ENCODE data around the gene NEDD9.

NEDD9 gene

DNA sequence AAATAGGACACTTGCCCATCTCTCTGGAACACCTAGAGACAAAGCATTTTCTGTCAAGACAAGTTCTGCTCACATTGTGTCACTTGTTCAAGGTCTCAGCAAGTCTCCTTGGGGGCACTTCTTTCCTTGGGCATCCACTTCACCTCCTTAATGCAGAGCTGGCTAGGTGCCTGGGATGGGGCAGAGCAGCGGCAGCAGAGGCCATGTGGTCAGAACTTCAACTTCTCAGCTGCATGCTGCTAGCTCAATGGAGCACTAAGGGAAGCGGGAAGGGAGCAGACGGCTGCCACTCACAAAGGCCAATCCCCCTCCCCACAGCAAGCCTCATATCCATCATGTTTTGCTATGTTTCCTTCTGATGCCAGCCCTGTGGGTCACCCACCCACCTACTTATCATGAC, 31.5 kb downstream of the NEDD9 start:
- DNase-seq (ENCODE audit: low read depth), result no peak

GRCh38 chr6:11200356-11200755, 32.1 kb downstream of the NEDD9 start:
- DNase-seq (ENCODE audit: low read depth), result no peak

DNA sequence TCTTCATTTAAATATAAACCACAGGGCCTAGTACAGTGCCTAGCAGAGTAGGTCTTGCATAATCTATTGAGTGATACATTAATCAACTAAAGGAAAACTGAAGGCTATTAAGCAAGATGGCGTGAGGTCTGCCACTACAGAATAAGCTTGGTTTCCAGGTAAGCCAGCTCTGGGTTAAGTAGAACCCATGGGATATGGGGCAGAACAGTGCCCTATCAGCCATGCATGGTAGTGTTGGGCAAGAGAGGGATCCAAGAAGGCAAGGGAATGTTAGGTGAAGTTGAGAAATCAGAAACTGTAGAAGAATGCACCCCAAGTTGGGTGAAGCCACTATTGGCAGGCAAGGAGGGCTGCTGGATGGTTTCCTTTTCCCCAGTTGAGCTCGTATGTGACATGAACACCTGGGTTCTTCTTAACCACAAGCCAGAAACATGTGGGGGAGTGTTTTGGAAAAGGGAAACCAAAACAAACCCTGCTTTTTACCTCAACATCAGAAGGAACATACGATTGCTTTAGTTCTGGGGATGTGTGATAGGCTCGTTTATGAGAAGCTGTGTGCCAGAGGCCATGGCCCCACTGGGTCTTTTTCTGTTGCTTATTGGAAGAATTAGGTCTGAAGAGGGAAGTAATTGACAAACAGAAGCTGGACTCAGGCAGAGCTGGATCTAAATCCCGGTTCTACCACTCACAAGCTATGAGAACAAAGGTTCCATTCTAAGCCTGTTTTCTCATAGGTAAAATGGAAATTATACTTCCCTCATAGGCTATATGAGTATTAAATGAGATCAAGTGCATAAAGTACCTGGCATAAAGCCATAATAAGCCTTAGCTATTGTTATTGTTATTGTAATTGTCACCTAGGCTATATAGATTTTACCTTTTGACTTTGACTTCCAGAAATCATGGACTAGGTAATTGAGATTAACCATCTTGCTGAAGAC, 33.5 kb downstream of the NEDD9 start:
- no peak for DNase-seq (ENCODE audit: low read depth)

DNA sequence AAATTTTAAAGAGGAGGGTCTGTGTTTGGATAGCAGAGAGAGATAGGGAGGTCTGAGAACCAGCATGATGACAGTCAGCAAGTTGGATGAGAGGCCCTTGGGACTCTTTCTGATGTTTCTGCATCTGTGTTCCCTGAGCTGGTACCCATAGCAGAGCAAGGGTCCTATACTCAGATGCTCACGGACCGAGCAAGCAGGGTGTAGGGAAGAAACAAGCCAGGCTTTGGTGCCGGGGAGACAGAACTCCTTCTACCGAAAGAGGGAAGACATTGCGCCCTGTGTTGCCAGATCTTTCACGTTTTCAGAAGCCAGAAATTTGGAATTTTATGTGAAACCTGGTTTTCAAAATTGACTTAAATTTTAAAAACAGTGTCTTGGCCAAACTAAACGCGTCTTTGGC, 34.6 kb downstream of the NEDD9 start:
- no peak for DNase-seq (ENCODE audit: low read depth)

DNA sequence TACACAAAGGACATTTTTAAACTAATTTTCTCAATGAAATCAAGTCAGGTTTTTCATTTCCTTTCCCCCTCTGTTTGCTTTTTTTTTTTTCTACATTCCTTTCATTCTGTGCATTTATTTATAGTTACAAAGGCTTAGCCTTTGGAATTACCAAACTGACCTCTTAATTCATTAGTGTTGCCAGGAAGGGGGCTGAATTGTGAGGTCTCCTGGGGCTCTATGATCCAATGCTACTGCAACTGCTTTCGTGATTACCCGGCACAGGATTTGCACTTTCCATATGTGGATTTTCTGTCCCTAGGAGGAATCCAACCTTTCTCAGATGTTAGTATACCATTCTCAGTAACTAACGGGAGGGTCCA, 35.3 kb downstream of the NEDD9 start:
- no peak for DNase-seq (ENCODE audit: low read depth)

- DNase-seq (ENCODE audit: low read depth), result no peak
Measured at GRCh38 chr6:11196511-11197174, 35.8 kb downstream of the NEDD9 start.

DNA sequence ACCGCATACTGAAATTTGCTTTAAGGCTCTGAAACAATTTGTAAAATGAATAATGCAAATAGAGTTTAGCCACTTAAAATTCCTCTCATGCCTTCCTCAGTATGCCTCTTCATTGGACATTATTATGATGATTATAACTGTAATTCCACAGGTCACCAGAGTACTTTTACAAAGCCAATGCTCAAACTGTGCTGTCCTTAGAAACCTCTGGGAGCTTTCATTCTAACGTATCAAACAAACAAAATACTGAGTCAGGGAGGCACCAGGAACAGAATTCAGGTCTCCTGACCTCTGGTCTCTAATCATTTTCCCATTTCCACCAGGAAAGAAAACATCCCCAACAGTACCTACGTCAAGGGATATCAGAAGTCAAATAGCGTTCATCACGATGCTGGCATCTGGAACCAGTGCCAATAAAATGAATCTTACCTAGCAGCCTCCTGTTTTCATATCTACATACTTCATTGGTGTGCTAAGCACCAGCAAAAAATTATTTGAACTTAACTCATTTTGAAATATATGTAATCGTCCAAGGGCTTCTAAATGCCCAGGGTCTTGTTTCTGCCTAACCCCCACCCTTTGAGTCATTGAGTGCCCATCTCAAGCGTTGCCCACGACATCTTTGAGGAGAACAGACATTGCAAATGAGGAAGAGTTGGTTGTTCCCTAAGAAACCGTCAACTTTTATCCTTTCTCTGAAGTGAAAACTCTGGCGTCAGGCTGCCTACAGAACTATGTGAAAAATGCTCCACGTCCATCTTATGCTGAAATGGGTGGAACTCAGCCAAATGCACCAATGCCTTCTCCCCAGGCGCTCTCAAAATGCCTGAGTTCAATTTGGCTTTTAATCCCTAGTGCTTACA, 37.9 kb downstream of the NEDD9 start:
- no peak for DNase-seq (ENCODE audit: low read depth)

DNA sequence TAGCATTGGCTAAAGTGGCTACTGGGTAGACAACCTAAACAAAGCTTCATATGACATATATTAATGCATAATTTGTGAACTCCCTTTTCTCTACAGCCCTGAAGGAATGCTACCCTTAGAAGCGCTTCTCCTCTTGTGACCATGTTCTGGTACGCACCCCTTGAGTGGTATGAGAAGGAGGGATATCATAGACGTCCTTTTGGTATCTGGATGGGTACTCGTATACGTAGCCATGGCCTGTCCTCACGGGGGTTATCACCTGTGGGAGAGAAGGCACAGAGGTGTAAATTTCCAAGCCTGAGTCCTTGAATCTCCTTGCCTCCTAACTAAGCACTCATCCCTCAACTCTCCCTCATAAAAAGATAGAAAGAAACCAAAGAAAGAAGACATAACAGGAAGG, 39.0 kb downstream of the NEDD9 start:
- DNase-seq (ENCODE audit: low read depth), result no peak

DNA sequence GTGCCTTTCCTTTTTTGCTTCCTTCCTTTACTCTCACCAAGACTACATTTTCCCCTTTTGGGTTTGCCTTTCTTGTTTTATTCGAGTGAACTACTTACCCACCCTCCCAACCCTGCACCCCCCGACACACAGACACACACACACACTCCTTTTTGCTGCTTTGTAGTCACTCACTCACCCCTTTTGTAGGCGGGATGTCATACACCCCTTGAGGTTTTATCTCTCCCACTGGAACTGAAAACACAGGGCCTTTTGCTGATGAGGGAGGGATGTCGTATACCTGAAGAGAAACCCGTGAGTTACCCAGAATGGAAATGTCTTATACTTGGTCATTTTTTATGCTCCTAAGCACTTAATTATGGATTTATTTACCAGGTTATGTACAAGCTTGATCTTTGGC, 40.3 kb downstream of the NEDD9 start:
- no peak for DNase-seq (ENCODE audit: low read depth)

DNA sequence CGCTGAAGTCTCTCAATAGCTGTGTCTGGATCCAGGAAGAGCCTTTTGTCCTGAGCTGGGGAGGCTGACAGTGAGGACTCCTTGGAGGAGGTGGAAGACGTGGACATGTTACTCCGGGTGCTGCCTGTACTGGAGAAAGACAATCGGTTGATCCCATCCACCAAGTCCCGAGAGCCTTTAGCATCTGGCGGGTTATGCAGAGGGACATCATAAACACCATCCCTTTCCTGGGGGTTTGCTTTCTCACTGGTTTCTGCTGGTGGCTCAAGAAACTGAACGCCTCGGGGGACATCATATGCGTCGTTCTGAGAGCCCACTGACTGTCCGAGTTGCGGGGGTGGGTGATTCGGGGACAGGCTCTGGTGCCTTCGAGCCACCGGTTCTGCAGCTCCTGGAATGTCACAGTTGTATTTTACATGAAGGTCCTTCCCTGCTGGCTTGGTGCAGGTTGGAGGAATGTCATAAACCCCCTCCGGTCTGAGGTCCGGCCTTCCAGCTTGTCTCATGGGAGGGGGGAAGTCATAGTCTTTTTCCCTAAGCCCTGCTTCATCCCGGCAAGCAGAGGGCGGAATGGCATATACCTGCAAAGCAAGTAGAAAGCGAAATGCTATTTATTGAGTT, 41.7 kb downstream of the NEDD9 start:
- no peak for DNase-seq (ENCODE audit: low read depth)

GRCh38 chr6:11189865-11190624, 42.4 kb downstream of the NEDD9 start:
- no peak for DNase-seq (ENCODE audit: low read depth)

DNA sequence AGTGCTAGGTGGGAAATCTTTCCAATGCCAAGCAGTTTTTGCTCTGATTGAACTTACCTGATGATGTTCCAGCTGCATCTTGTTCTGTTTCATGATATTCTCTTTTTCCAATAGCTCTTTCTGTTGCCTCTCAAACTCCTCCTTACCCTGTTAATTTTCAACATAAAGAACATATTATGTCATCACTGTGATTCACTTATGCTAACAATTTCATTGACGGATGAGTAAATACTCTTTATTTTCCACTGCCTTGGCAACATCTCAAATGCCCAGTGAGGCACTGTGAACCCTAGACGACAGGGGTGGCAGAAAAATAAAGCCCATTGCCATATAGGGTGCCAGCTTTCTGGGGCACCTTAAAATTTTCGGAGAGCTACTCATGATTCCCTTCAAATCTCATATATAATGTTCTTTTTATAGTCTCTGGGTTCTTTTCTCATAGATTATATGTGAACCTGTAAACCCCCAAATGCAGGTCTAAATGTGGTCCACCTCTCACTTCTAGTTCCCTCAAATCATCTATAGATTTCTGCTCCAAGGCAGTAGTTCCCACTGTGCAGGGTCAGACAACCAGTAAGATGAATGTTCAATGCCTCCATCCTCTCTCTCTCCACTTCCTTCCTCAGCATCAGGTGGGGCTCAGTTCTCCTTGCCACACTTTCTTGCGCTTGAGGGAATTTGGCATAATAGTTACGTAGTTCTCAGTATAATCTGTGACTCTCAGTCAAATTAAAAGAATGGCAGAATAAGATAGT, 44.1 kb downstream of the NEDD9 start:
- DNase-seq (ENCODE audit: low read depth), result no peak

DNA sequence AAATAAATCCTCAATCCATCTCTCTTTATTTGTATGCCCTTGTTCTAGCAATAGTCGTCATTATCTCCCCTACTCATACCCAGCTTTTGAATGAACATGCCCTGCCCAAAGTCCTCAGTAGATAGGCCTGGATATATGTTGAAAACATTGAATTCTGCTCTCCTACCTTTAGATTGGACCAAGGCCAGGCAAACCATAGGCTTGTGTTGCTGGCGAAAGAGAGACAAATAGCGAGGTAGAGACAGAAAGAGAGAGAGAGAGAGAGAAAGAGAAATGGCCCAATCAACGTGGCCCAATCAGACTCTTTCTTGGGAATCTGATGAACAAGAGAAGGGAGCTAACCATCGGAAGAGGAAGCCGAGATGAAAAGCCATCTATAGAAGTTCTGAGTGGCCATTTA, 45.2 kb downstream of the NEDD9 start:
- DNase-seq (ENCODE audit: low read depth), result no peak

DNA sequence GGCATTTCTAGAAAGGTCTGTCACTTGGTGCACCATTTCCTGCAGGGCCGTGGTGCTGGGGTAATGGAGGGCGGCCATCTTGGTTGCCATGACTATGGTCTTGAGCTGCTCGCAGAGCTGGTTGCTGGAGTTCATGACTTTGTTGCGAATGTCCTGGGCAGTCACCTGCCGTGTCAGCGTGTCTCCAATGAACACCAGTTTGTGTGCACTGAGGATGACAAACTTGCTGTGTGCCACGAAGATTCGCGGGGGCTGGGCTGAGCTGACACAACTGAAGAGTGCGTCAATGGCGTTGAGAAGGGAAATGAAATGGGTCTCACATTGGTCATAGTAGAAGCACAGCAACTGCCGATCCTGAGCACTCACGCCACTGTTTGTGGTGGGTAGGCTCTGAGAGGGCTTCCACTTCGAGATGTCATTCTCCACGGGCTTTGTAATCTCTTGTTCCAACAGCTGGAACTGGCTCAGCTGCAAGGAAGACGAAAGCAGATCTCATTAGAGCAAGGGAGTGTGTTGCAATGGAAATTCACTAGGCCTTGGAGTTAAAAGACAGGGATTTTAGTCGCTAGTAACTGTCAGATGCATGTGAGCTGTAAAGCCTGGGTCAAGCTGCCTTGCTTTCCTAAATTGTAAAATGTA, 47.1 kb downstream of the NEDD9 start:
- DNase-seq (ENCODE audit: low read depth), result no peak

- no peak for DNase-seq (ENCODE audit: low read depth)
Measured at GRCh38 chr6:11183761-11184362, 48.6 kb downstream of the NEDD9 start.

DNA sequence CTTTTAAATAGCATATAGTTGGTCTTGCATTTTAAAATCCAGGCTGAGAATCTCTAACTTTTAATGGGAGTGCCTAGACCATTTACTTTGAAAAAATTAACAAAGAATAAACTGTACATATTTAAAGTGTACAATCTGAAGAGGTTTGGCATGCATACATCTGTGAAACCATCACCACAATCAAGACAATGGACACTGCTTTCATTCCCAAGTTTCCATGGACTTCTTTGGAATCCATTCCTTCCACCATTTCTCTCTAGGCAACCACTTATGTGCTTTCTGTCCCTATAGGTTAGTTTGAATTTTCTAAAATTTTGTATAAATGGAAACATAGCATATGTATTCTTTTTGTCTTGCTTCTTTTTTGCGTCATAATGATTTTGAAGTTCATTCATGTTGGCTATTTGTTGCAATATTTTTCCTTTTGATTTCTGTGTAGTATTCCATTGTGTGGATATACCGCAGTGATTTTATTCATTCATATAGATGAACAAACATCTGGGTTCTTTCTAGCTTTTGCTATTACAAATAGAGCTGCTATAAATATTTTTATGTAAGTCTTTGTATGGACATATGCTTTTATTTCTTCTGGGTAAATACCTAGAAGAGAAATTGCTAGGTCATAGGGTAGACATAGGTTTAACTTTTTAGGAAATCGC, 50.9 kb downstream of the NEDD9 start:
- DNase-seq (ENCODE audit: low read depth), result no peak

- no peak for DNase-seq (ENCODE audit: low read depth)
Measured at GRCh38 chr6:11179419-11180202, 52.9 kb downstream of the NEDD9 start.

DNA sequence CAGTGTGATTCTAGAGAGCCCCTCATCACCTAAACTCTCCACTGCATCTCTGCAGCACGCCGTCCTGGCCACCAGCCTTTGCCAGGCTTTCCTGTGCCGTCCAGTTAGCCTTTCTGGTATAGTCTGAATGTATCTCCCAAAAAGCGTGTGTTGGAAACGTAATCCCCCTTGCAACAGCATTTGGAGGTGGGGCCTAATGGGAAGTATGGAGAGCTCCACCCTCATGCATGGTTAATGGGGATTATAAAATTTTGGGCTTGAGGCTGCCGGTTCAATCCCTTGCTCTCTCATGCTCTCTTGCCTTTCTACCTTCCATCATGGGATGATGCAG, 53.4 kb downstream of the NEDD9 start:
- DNase-seq (ENCODE audit: low read depth), result no peak

DNA sequence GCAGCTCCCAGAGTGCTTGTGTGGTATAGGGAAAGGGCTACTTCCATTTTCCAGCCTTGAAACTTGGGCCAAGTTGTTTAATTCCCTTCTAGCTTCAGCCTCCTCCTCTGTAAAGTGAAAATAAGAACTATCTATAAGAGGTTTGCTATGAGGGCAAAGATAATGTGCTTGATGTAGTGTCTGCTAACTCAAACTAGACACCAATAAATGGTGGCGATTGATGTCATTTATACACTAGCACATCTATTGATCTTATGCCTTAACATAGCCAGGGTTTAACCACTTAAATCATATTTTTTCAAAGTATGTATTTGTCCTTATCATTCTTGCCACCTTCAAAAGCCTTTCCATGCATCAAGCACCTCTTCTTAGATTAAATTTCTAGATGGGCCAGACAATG, 55.2 kb downstream of the NEDD9 start:
- no peak for DNase-seq (ENCODE audit: low read depth)

All from activated T-cell treated with anti-CD3 and anti-CD28 coated beads for 24 hours (primary cell).